GM10847 (cell line): ENCODE measurements around the gene APOC1.
"Not testable (repeated sequence)": the region's sequence is repeated elsewhere in the genome, so short reads cannot be mapped to it uniquely, and the experiment has no call there.

Source experiments
- POLR2A ChIP-seq: IDR thresholded peaks from 2 replicates; pipeline ENCODE4 v1.6.1; 2011; ENCODE audit not compliant: insufficient read length; ENCODE audit errors: extremely low read depth

APOC1 gene

DNA sequence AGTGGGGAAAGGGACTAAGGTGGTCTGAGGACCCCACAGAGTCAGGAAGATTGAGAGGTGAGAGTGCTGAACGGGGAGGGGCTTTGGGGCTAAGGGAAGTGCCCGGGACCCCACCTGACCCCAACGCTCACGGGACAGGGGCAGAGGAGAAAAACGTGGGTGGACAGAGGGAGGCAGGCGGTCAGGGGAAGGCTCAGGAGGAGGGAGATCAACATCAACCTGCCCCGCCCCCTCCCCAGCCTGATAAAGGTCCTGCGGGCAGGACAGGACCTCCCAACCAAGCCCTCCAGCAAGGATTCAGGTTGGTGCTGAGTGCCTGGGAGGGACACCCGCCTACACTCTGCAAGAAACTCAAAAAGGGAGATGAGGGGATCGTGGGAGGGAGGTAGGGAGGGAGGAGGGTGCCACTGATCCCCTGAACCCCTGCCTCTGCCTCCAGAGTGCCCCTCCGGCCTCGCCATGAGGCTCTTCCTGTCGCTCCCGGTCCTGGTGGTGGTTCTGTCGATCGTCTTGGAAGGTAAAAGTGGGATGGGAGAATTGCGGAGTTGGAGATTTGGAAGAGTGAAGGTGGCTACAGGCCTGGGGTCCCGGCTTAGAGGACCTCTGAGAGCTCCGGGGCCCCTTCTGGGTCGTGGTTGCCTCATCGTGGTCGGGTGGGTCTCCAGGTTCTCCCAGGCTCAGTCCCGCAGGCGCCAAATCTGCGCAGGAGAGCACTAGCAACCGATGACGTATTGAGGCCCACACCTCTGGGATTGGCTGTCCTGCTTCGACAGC lies at the start of gene APOC1:
Gene APOC1 (plus strand): TSS at position 176 of the 774 bp plus-strand sequence. CDS start 284 bp downstream, at position 460.
- not testable (repeated sequence) for TF ChIP-seq POLR2A

DNA sequence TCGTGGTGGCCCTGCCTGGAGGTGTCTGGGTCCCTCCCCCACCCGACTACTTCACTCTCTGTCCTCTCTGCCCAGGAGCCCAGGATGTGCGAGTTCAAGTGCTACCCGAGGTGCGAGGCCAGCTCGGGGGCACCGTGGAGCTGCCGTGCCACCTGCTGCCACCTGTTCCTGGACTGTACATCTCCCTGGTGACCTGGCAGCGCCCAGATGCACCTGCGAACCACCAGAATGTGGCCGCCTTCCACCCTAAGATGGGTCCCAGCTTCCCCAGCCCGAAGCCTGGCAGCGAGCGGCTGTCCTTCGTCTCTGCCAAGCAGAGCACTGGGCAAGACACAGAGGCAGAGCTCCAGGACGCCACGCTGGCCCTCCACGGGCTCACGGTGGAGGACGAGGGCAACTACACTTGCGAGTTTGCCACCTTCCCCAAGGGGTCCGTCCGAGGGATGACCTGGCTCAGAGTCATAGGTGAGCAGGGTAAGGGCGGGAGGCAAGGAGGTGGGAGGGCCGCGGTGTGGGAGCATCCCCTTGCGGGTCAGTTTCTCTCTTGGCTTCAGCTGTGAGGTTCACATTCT lies 49.1 kb upstream of the APOC1 start:
- TF ChIP-seq POLR2A = no peak

DNA sequence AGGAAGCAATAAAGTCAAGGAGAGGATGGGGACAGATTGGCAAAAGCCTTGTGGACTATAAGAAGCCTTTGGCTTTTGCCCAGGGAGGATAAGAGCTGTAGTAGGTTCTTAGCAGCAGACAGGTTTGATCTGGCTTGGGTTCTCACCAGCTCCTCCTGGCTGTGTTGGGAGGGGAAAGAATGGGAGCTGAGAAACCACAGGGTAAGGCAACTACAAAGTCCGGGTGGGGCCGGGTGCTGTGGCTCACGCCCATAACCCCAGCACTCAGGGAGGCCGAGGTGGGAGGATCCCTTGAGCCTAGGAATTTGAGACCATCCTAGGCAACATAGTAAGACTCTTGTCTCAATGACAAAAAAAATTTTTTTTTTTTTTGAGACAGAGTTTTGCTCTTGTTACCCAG lies 47.7 kb upstream of the APOC1 start:
- no peak for TF ChIP-seq POLR2A

DNA sequence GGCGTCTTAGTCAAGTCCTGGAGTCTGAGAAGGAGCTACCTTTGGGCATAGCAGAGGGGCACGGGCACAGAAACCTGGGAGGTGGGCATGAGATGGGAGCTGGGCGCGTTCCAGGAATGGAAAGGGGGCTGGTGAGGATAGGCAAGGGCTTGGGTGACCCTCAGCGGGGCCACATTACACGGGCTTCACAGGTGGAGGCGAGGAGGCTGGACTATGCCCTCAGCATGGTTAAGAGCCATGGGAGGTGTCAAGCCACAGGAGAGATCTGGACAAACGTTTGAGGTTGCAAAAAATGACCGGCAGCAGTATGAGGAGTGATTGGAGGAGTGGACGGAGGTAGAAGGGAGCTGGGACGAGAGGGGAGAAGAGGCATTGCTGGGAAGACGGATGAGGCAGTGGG lies 46.8 kb upstream of the APOC1 start:
- no peak for TF ChIP-seq POLR2A

DNA sequence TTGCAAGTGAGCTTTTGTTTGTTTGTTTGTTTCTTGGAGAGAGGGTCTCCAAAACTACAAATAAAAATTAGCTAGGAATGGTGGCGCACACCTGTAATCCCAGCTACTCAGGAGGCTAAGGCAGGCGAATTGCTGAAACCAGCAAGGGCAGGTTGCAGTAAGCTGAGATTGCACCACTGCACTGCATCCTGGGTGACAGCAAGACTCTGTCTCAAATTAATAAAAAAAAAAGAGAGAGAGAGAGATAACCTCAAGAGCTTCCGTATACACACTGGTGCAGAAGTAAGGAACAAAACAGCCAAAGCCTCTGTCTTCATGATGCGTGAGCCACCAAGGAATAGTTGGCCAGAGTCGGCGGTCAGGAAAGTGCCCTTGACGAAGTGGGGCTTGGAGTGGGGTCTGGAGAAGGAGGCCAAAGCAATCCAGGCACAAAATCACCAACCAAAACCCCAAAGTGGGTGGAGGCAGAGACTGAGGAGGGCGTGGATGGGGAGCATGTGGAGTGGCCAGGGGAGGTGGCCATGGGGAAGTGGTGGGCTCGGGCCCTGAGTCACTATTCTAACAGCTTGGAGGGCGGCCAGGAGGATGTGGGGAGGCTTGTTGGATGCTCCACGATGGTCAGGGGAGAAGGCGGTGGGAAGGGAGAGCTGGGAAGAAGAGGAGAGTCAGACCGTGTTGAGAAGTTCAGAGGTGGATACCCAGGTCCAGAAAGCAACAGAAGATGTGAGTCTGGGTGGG lies 44.5 kb upstream of the APOC1 start:
- TF ChIP-seq POLR2A = no peak

DNA sequence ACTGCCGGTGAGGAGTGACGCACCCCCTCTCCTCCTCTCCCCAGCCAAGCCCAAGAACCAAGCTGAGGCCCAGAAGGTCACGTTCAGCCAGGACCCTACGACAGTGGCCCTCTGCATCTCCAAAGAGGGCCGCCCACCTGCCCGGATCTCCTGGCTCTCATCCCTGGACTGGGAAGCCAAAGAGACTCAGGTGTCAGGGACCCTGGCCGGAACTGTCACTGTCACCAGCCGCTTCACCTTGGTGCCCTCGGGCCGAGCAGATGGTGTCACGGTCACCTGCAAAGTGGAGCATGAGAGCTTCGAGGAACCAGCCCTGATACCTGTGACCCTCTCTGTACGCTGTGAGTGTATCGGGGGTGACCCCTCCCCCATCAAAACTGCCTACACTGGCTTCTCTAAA lies 42.6 kb upstream of the APOC1 start:
- TF ChIP-seq POLR2A = no peak

DNA sequence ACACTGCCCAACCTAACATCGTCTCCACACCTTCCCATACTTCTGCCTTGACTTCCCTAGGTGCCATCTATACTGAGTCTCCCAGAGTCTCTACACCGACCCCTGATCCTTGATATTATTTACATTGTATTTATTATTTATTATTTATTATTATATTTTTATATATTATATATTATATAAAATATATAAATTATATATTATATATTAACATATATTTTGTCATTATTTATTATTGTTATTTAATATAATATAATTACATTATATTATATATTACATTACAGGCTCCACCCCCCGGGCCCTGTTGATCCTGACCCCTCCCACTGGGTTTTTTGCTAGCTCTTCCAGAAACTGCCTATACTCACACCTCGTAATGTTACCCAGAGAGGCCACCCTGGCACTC lies 41.7 kb upstream of the APOC1 start:
- TF ChIP-seq POLR2A = no peak

DNA sequence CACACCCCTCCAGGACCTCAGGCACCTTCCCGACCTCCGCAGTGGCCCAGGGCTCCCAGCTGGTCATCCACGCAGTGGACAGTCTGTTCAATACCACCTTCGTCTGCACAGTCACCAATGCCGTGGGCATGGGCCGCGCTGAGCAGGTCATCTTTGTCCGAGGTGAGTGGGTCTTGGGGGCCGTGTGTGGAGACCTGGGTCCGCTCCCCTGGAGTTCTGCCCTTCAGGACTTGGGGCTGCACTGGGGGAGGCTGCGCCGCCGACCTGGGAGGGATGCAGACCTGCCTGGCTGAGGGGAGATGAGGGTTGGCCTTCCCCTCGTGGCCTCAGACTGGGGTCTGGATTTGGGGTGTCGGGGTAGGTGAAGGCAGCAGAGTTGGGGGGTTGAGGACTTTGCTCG lies 40.1 kb upstream of the APOC1 start:
- TF ChIP-seq POLR2A = no peak

DNA sequence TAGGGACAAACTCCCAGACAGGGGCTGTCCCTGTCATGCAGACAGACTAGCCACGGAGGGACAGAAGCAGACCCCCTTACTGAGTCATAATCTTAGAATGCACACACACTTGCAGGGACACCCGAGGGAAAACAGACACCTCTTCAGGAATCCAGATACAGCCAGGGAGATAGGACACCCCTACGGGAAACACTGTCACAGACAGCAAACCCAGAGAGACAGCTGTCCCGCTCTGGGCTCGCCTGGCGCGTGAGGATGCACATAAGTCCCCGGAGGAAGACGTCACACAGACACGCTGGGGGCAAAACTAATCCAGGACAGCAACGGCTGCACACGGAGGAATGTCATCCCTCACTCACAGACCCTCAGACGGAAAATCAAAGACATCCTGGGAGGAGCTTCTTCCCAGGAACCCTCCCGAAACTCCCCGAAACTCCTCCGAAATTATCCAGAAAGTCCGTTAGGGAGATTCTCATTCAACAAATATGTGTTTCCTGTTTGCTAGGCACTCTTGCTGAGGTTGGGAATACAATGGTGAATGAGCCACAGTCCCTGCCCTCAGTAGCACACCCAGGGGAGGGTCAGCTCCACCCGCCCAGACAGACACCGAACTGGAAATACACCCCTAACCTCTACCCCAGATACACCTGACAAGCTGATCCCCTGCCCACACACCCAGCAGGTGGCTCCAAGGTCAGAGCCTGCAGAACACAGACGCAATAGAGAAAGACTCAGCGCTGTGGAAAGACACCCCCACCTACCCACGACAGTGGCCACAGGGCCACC lies 38.5 kb upstream of the APOC1 start:
- TF ChIP-seq POLR2A = no peak

DNA sequence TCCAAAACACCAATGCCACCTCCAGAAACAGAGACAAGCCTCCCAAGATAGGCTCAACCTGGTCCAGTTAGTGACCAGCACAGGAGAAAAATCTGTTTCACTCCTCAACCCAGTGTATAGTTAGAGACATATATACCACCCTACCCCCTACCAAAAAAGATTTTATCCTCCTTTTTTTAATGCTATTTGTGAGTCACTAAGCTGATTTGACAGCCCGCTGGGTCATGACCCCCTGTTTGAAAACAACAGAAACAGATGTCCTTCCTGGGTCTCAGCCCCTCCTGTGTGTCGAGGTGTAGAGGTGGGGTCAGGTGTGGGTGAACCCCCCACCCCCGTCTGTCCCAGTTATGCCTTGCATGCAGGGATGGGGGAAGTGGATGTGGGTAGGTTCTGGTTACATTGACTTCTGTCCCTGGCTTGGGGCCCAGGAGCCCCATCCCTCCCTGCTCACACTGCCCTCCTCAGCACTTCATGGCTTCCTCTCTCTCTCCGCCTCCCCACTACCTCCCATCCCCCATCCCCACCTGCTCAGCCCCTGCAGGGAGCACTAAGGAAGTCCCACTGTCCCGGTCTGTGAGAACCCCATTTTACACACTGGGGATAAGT lies 37.4 kb upstream of the APOC1 start:
- TF ChIP-seq POLR2A = no peak

DNA sequence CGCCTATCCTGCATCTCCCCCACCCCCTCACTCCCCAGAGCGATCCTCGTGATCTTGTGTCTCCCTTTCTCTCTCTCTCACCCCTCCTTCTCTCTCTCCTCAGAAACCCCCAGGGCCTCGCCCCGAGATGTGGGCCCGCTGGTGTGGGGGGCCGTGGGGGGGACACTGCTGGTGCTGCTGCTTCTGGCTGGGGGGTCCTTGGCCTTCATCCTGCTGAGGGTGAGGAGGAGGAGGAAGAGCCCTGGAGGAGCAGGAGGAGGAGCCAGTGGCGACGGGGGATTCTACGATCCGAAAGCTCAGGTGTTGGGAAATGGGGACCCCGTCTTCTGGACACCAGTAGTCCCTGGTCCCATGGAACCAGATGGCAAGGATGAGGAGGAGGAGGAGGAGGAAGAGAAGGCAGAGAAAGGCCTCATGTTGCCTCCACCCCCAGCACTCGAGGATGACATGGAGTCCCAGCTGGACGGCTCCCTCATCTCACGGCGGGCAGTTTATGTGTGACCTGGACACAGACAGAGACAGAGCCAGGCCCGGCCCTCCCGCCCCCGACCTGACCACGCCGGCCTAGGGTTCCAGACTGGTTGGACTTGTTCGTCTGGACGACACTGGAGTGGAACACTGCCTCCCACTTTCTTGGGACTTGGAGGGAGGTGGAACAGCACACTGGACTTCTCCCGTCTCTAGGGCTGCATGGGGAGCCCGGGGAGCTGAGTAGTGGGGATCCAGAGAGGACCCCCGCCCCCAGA lies 36.1 kb upstream of the APOC1 start:
- TF ChIP-seq POLR2A = no peak

DNA sequence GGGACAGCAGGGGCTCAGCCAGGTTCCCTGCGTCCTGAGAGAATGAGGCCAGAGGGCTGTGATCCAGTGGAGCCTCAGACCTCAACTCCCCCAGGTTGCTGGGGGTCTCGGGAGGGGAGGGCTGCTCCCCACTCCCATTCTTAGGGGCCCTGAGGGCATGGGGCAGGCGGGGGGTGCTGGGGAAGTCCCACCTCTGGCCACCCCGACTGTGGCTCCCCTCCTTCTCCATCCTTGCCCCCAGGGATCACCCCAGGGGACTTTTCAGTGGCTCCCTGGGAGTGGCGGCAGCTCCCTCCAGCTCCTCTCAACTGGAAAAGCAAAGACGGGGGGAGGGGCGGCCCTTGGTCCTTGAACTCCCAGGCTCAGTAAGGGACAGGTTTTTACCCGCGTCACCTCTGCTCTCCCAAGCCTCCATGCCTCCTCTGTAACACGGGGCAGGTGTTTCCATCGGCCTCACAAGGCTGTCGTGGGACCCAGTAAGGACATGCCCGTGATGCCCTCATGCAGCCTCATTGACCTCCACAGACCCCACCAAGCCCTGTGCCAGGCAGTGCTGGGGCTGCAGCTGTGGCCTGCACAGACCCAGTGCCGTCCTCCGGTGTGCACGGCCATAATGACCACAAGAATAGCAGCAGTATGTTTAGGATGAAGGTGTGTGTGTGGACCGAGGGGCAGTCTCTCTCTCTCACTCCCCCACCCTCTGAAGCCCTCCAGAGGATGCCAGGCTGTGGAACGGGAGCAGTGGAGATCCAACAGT lies 34.9 kb upstream of the APOC1 start:
- TF ChIP-seq POLR2A = no peak

DNA sequence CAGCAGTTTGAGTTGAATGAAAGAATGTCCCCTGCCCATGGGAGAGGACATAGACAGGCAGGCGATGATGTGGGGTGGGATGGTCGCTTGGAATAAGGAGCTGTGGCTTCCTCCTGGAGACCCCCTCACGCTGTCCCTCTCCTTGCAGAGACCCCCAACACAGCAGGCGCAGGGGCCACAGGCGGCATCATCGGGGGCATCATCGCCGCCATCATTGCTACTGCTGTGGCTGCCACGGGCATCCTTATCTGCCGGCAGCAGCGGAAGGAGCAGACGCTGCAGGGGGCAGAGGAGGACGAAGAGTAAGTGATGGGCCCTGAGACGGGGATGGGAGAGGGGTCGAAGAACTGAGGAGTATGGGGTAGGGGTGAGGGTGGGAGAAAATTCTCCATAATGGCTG lies 32.3 kb upstream of the APOC1 start:
- TF ChIP-seq POLR2A = no peak

DNA sequence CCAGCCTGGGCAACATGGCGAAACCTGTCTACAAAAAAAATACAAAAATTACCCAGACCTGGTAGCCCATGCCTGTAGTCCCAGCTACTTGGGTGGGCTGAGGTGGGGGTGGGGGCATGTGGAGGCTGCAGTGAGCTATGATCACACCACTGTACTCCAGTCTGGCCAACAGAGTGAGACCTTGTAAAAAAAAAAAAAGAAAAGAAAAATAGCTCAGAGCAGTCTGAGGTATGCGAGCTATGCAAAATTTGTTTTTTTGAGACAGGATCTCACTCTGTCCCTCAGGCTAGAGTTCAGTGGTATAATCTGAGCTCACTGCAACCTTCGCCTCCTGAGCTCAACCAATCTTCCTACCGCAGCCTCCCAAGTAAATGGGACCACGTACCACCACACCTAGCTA lies 30.5 kb upstream of the APOC1 start:
- TF ChIP-seq POLR2A = no peak

DNA sequence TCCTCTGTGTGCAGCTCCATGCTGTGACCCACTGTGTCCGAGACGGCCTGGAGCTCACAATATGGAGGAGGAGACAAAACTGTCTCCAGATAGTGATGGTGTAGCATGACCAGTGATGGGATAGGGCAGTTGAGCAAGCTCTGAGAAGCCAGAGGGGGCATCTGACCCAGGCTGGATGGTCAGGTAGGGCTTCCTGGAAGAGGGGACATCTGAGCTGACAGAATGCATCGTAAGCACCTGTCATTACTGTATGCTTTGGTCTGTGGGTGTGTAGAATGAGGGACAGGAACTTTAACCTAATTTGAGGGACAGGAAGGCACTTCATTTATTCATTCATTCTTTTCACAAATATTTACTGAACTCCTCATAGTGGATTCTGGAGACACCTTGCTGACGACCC lies 29.8 kb upstream of the APOC1 start:
- no peak for TF ChIP-seq POLR2A
